A673 (cell line): ENCODE data around the gene COLEC12. TPM values are rescaled to one million over a fixed set of nuclear protein-coding genes. Genes with fewer than 3 reads are reported as not detected.

Source experiments
- BruUV-seq: library from RNA; stranded (reverse); fragments of 400-500 nt; replicated peaks from 2 replicates; lab custom pipeline; 2021; lab: Mats Ljungman, UMichigan
- CTCF ChIA-PET: fragments of 300-600 bp; sonication (Branson Sonifier 250); formaldehyde crosslinking; loops from one replicate; lab custom pipeline; 2022; ENCODE audit warnings: antibody characterized with exemption; lab: Charles Lee
- POLR2A ChIA-PET: fragments of 300-600 bp; sonication (Branson Sonifier 250); formaldehyde crosslinking; loops from one replicate; lab custom pipeline; 2022; ENCODE audit warnings: antibody characterized with exemption; ENCODE audit not compliant: low non-redundant PET; lab: Charles Lee
- DNase-seq: peaks from one replicate; pipeline ENCODE4 v3.0.0-alpha.2; 2015; ENCODE audit warnings: low spot score
- H3K27ac ChIP-seq: fragments of 200-600 bp; sonication (generic); 2 replicates; pipeline ENCODE4 v1.5.1; 2016; ENCODE audit warnings: mixed run types, low read depth, mild to moderate bottlenecking, mixed read lengths, antibody characterized with exemption, low read length; ENCODE audit not compliant: poor library complexity, severe bottlenecking
- H3K27me3 ChIP-seq: fragments of 200-600 bp; sonication (generic); replicated peaks from 2 replicates; pipeline ENCODE4 v1.6.1; 2017; ENCODE audit warnings: mixed run types, low read depth, mild to moderate bottlenecking, mixed read lengths, antibody characterized with exemption, low read length; ENCODE audit not compliant: insufficient read depth, poor library complexity
- H3K36me3 ChIP-seq: fragments of 200-600 bp; sonication (generic); 2 replicates; pipeline ENCODE4 v1.6.1; 2016; ENCODE audit warnings: mixed run types, mild to moderate bottlenecking, mixed read lengths, antibody characterized with exemption, low read length; ENCODE audit not compliant: insufficient read depth, poor library complexity, severe bottlenecking
- H3K4me1 ChIP-seq: fragments of 200-600 bp; sonication (generic); 2 replicates; pipeline ENCODE4 v1.6.1; 2017; ENCODE audit warnings: mixed run types, mild to moderate bottlenecking, mixed read lengths, antibody characterized with exemption, low read length; ENCODE audit not compliant: insufficient read depth, poor library complexity, severe bottlenecking
- H3K4me3 ChIP-seq: fragments of 200-600 bp; sonication (generic); 2 replicates; pipeline ENCODE4 v1.5.1; 2016; ENCODE audit warnings: low read depth, mixed run types, mild to moderate bottlenecking, mixed read lengths, low read length; ENCODE audit not compliant: poor library complexity, severe bottlenecking
- H3K9me3 ChIP-seq: fragments of 200-600 bp; sonication (generic); 2 replicates; pipeline ENCODE4 v1.6.1; 2016; ENCODE audit warnings: mixed run types, low read depth, mild to moderate bottlenecking, mixed read lengths, antibody characterized with exemption, low read length; ENCODE audit not compliant: poor library complexity, severe bottlenecking
- CTCF ChIP-seq: fragments of 300-800, 200-600 bp; sonication (generic); conservative IDR thresholded peaks from 2 replicates; pipeline ENCODE4 v1.5.1; 2017; ENCODE audit warnings: low read depth, mild to moderate bottlenecking, antibody characterized with exemption, low read length, moderate library complexity, mixed read lengths
- EZH2 ChIP-seq: fragments of 200-600 bp; sonication (generic); IDR thresholded peaks from 2 replicates; pipeline ENCODE4 v1.6.1; 2017; ENCODE audit warnings: borderline replicate concordance, low read depth, mild to moderate bottlenecking, mixed read lengths, antibody characterized with exemption, low read length; ENCODE audit not compliant: poor library complexity, severe bottlenecking
- intact Hi-C: fragments of 100-400 bp; cut with micrococcal nuclease; formaldehyde crosslinking; loops from one replicate; pipeline ENCODE4 v1.10.0; 2022; ENCODE audit not compliant: unreplicated experiment
- total RNA-seq: library from RNA; stranded (reverse); gene quantifications from 2 replicates; pipeline ENCODE4 v1.2.3, GENCODE V29; 2021

Gene COLEC12
- total RNA-seq, 1 experiment from 2014 or later: 0.86 TPM

- BruUV-seq: no TSS peak
Measured at GRCh38 chr18:524466-524865, 24.0 kb upstream of the COLEC12 start.

GRCh38 chr18:523561-523960 lies 23.1 kb upstream of the COLEC12 start:
- TF ChIP-seq EZH2: no peak
- no peak for TF ChIP-seq CTCF
- no peak overlapping the region for H3K27ac ChIP-seq
- BruUV-seq: no TSS peak
- DNase-seq: no peak
- intact Hi-C loops: no loop called here
- ChIA-PET POLR2A (no interaction called here), CTCF (no interaction called here)
- no peaks in the 10 kb centered on the region for H3K4me1 ChIP-seq
- H3K4me3 ChIP-seq: no peak overlapping the region
- no peaks in the 10 kb centered on the region for H3K36me3 ChIP-seq
- no peaks in the 10 kb centered on the region for H3K27me3 ChIP-seq
- no peaks in the 10 kb centered on the region for H3K9me3 ChIP-seq

More at GRCh38 chr18:524466-524865, 24.0 kb upstream of the COLEC12 start:
- H3K9me3 ChIP-seq: no peaks in the 10 kb centered on the region
- TF ChIP-seq CTCF (no peak), EZH2 (no peak)
- ChIA-PET CTCF (no interaction called here), POLR2A (no interaction called here)
- no peaks in the 10 kb centered on the region for H3K4me1 ChIP-seq
- H3K36me3 ChIP-seq: no peaks in the 10 kb centered on the region
- H3K27ac ChIP-seq: no peak overlapping the region
- H3K4me3 ChIP-seq: no peak overlapping the region
- DNase-seq: no peak
- intact Hi-C loops: no loop called here
- H3K27me3 ChIP-seq: no peaks in the 10 kb centered on the region

- intact Hi-C loops: no loop called here
- no peak overlapping the region for H3K27ac ChIP-seq
- POLR2A ChIA-PET: no interaction called here
Measured at GRCh38 chr18:519019-519879, 18.7 kb upstream of the COLEC12 start.

More at GRCh38 chr18:519019-519879, 18.7 kb upstream of the COLEC12 start:
- Histone ChIP-seq H3K4me1 (no peaks in the 10 kb centered on the region), H3K36me3 (no peaks in the 10 kb centered on the region), H3K27me3 (no peaks in the 10 kb centered on the region), H3K4me3 (no peak overlapping the region), H3K9me3 (no peaks in the 10 kb centered on the region)
- no peak for DNase-seq
- no TSS peak for BruUV-seq
- CTCF ChIA-PET: no interaction called here
- TF ChIP-seq CTCF (no peak), EZH2 (no peak)
